ENCODE measurements around the gene ADARB2. TPM values are rescaled to one million over a fixed set of nuclear protein-coding genes. Genes with fewer than 3 reads are reported as not detected.

ADARB2 gene
- total and polyA plus RNA-seq, 2 experiments from 2014 or later, result 0.13 to 0.48 TPM

DNA sequence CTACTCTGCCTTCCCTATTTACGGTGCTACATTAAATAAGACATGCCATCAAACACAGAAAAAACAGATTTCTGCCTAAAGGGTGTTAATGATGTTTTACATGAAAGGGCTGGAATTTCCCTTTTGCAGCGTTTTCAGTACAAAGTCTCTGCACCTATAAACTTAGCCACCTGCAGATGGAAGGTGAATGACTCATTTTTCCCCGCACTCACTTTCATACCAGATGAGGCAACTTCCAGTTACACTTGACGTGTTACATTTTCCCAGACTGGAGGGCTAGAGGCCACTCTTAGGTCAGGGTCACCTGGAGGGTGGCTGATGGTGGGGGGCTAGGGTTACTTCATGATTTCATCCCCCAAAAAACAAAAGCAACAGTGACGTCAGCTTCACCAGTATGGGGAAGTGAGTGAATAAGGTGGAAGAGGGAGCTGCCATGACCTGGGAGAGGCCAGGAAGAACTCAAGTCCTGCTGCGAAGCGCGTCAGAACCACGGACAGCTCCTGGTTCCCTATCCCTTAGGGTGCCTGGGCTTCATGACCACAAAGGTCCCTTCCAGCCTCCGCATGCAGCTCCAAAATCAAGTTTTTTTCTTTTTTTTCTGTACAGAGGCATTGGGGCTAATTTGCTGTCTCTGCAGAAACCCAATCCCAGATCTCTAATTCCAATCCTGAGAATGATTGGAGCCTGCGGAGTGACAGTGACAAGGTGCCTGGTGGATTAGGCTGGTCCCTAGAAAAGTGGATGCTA is 94.0 kb downstream of the ADARB2 start:
- Histone ChIP-seq H3K9me2 (replicated peaks; ENCODE audit: insufficient read depth) (no peaks in the 10 kb centered on the region), H3K36me3 (replicated peaks; ENCODE audit: insufficient read depth, low read depth) (no peaks in the 10 kb centered on the region), H3K27ac (no peak overlapping the region), H3K4me1 (ENCODE audit: insufficient read depth) (no peaks in the 10 kb centered on the region), H2AFZ (no peak overlapping the region), H3K4me2 (no peak overlapping the region), H3K27me3 (no peaks in the 10 kb centered on the region), H3K79me2 (no peaks in the 10 kb centered on the region), H3K4me3 (no peak overlapping the region), H4K20me1 (ENCODE audit: insufficient read depth, poor library complexity, severe bottlenecking) (no peaks in the 10 kb centered on the region), H3K9me3 (ENCODE audit: low read depth) (no peaks in the 10 kb centered on the region)
- TF ChIP-seq EZH2 (IDR thresholded peaks at IDR 0.05; ENCODE audit: borderline replicate concordance), result no peak
- no peak for TF ChIP-seq EZH2phosphoT487 (IDR thresholded peaks at IDR 0.05; ENCODE audit: low read depth, severe bottlenecking, unreplicated experiment)
- TF ChIP-seq, protein P1, sequence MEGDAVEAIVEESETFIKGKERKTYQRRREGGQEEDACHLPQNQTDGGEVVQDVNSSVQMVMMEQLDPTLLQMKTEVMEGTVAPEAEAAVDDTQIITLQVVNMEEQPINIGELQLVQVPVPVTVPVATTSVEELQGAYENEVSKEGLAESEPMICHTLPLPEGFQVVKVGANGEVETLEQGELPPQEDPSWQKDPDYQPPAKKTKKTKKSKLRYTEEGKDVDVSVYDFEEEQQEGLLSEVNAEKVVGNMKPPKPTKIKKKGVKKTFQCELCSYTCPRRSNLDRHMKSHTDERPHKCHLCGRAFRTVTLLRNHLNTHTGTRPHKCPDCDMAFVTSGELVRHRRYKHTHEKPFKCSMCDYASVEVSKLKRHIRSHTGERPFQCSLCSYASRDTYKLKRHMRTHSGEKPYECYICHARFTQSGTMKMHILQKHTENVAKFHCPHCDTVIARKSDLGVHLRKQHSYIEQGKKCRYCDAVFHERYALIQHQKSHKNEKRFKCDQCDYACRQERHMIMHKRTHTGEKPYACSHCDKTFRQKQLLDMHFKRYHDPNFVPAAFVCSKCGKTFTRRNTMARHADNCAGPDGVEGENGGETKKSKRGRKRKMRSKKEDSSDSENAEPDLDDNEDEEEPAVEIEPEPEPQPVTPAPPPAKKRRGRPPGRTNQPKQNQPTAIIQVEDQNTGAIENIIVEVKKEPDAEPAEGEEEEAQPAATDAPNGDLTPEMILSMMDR (IDR thresholded peaks at IDR 0.05; ENCODE audit: poor library complexity), result no peak
- DNase-seq (ENCODE audit: low spot score), result peak; percentile 76
- 53% methylated on average over 11 of the region's 11 CpGs for WGBS (ENCODE audit: low lambda C conversion rate, missing lambda C conversion rate)

DNA sequence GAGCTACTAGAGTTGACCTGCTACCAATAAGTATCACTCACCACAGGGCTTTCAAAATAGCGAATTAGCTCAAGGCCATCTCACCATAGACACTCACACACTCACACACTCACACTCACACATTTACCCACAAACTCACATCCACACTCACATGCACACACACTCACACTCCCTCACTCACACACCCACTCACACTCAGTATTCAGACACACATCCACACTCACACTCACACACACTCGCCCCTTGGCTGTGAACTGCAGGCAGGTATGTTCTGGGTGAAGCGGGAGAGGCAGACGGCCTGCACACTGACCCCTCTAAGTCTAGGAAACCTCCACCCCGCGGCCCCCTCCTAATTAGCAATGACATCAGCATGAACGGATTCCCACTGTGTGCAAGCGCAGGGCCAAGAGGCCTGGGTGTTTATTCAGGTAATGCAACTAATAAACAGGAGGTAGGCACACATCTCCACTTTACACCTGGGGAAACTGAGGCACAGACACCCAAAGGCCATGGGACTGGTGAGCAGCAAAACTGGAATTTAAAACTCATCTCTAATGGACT is 94.6 kb downstream of the ADARB2 start:
- Histone ChIP-seq H3K27ac (no peak overlapping the region), H3K9me3 (ENCODE audit: low read depth) (no peaks in the 10 kb centered on the region), H3K27me3 (no peaks in the 10 kb centered on the region), H3K79me2 (no peaks in the 10 kb centered on the region), H3K9me2 (replicated peaks; ENCODE audit: insufficient read depth) (no peaks in the 10 kb centered on the region), H2AFZ (no peak overlapping the region), H3K4me3 (no peak overlapping the region), H3K36me3 (replicated peaks; ENCODE audit: insufficient read depth, low read depth) (no peaks in the 10 kb centered on the region), H4K20me1 (ENCODE audit: insufficient read depth, poor library complexity, severe bottlenecking) (no peaks in the 10 kb centered on the region), H3K4me2 (no peak overlapping the region), H3K4me1 (ENCODE audit: insufficient read depth) (no peaks in the 10 kb centered on the region)
- no peak for DNase-seq (ENCODE audit: low spot score)
- TF ChIP-seq EZH2phosphoT487 (IDR thresholded peaks at IDR 0.05; ENCODE audit: low read depth, severe bottlenecking, unreplicated experiment) (no peak), EZH2 (IDR thresholded peaks at IDR 0.05; ENCODE audit: borderline replicate concordance) (no peak)
- TF ChIP-seq, protein P1 (IDR thresholded peaks at IDR 0.05; ENCODE audit: poor library complexity), result no peak
- 91% methylated on average over 8 of the region's 8 CpGs for WGBS (ENCODE audit: low lambda C conversion rate, missing lambda C conversion rate)

GRCh38 chr10:1641402-1641801 is 95.9 kb downstream of the ADARB2 start:
- Histone ChIP-seq H2AFZ (no peak overlapping the region), H3K4me2 (no peak overlapping the region), H3K27ac (no peak overlapping the region), H4K20me1 (ENCODE audit: insufficient read depth, poor library complexity, severe bottlenecking) (no peaks in the 10 kb centered on the region), H3K79me2 (no peaks in the 10 kb centered on the region), H3K9me2 (replicated peaks; ENCODE audit: insufficient read depth) (no peaks in the 10 kb centered on the region), H3K4me3 (no peak overlapping the region), H3K4me1 (ENCODE audit: insufficient read depth) (no peaks in the 10 kb centered on the region), H3K9me3 (ENCODE audit: low read depth) (no peaks in the 10 kb centered on the region), H3K27me3 (no peaks in the 10 kb centered on the region), H3K36me3 (replicated peaks; ENCODE audit: insufficient read depth, low read depth) (no peaks in the 10 kb centered on the region)
- TF ChIP-seq EZH2 (IDR thresholded peaks at IDR 0.05; ENCODE audit: borderline replicate concordance), result no peak
- TF ChIP-seq, protein P1 (IDR thresholded peaks at IDR 0.05; ENCODE audit: poor library complexity), result no peak
- TF ChIP-seq EZH2phosphoT487 (IDR thresholded peaks at IDR 0.05; ENCODE audit: low read depth, severe bottlenecking, unreplicated experiment), result no peak
- WGBS (ENCODE audit: low lambda C conversion rate, missing lambda C conversion rate), result 78% methylated on average over 7 of the region's 7 CpGs
- DNase-seq (ENCODE audit: low spot score), result no peak

All from hepatocyte (in vitro differentiated cells).